Activated T-helper 1 cell treated with anti-CD3 and anti-CD28 coated beads, Interleukin-12 subunit alpha, Interleukin-12 subunit beta, Interleukin-2, Interleukin-4 antibody, amounts not matched to agents 30 ng/mL and 10 ng/mL and 1 ng/mL, durations not matched to agents 14 hours and 24 hours and 36 hours (primary cell): ENCODE measurements around the gene RASIP1. TPM values are rescaled to one million over a fixed set of nuclear protein-coding genes. Genes with fewer than 3 reads are reported as not detected.
"Not testable (repeated sequence)": the region's sequence is repeated elsewhere in the genome, so short reads cannot be mapped to it uniquely, and the experiment has no call there.

Experiments
- DNase-seq: peaks from one replicate; pipeline ENCODE4 v3.0.0; 2021; ENCODE audit warnings: low spot score
- H3K27ac Mint-ChIP-seq: one replicate; pipeline ENCODE4 v1.8.0; 2021; ENCODE audit warnings: mild to moderate bottlenecking, mixed read lengths
- H3K27me3 Mint-ChIP-seq: one replicate; pipeline ENCODE4 v1.8.0; 2022; ENCODE audit warnings: mild to moderate bottlenecking, moderate library complexity, mixed read lengths; ENCODE audit not compliant: insufficient read depth
- H3K36me3 Mint-ChIP-seq: one replicate; pipeline ENCODE4 v1.8.0; 2021; ENCODE audit warnings: low read depth, mixed read lengths
- H3K4me1 Mint-ChIP-seq: one replicate; pipeline ENCODE4 v1.8.0; 2021; ENCODE audit warnings: low read depth, mixed read lengths
- H3K4me3 Mint-ChIP-seq: one replicate; pipeline ENCODE4 v1.8.0; 2021; ENCODE audit warnings: mild to moderate bottlenecking, moderate library complexity, mixed read lengths
- H3K9me3 Mint-ChIP-seq: one replicate; pipeline ENCODE4 v1.8.0; 2021; ENCODE audit warnings: mixed read lengths
- intact Hi-C: fragments of 100-400 bp; cut with micrococcal nuclease; formaldehyde crosslinking; loops from one replicate; pipeline ENCODE4 v1.15.1; 2024
- total RNA-seq: library from RNA; stranded (reverse); gene quantifications from 2 replicates; pipeline ENCODE4 v1.2.3, GENCODE V29; 2022

The RASIP1 gene
- total RNA-seq, 1 donor from 2014 or later = 0.44 TPM

DNA sequence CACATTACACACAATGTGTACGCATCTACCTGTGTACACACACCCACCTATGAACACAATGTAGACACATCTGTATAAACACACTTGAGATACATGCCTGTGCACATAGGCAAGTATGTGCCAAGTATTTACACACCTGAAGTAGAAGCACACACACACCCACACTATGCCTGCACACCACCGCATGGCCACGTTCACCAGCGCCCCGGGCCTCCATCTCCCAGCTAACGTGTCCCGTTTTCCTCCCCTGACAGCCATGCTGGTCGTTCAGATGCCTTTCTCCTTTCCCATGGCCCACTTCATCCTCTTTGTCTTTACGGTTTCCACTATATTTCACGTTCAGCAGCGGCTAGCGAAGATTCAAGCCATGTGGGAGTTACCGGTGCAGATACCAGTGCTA lies 37.7 kb downstream of the RASIP1 start:
- DNase-seq = no peak
- Mint-ChIP-seq H3K27ac (no peak overlapping the region), H3K4me1 (no peaks in the 10 kb centered on the region), H3K36me3 (peaks cover 2% of the 10 kb centered on the region), H3K4me3 (no peak overlapping the region), H3K9me3 (no peaks in the 10 kb centered on the region), H3K27me3 (peaks cover 7% of the 10 kb centered on the region)
- intact Hi-C loops = no loop called here

DNA sequence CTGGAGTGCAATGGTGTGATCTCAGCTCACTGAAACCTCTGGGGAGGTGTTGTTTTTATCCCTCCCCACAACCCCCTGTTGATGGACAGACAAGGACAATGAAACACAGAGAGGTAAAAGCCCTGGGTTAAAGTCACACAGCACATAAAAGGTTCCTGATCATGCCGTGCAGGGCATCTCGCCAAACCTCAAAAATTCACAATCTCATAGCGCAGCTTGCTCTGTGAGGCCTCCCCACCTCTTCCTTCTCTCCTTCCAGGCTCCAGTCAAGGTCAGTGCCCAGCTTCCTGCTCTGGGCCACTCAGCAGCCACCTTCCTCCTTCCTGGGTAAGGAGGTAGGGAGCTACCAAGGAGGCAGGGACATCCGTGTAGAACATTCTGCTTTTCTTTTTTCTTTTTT lies 42.4 kb downstream of the RASIP1 start:
- intact Hi-C loops = no loop called here
- Mint-ChIP-seq H3K27ac (no peak overlapping the region), H3K4me3 (no peak overlapping the region), H3K4me1 (no peaks in the 10 kb centered on the region), H3K9me3 (no peaks in the 10 kb centered on the region), H3K27me3 (peaks cover 21% of the 10 kb centered on the region), H3K36me3 (no peaks in the 10 kb centered on the region)
- no peak for DNase-seq

DNA sequence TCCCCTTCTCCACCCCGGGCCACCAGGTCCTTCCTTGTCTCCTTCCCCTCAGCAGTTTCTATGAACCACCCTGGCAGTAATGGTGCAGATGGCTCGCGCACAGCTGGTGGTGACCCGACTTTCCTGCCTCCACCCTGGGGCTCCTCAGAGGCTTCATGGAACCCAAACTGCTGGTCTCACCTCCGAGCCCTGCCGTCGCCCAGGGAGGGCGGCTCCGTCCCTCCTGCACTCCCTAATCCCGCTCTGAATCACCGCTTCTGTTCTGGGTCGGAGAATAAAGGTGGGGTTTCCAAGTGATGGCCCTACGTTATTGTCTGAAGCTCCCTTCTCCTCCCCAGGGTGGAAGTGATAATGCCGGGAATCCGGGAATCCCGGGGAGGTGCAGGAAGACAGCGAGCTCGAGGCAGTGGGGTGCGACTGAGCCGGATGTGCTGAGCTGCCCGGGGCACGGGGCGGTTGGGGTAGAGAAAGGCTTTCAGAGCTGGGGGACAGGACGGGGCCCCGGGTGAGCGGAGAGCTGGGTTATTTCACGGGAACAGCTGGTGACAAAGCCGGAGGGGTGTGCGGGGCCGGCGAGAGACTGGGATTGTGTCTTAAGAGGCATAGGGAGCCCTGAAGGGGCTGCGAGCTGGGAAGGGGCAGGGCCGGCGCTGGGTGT lies 43.9 kb downstream of the RASIP1 start:
- intact Hi-C loops = no loop called here
- Mint-ChIP-seq H3K27me3 (peaks cover 21% of the 10 kb centered on the region), H3K4me3 (no peak overlapping the region), H3K4me1 (no peaks in the 10 kb centered on the region), H3K9me3 (no peaks in the 10 kb centered on the region), H3K36me3 (no peaks in the 10 kb centered on the region), H3K27ac (no peak overlapping the region)
- DNase-seq = no peak

DNA sequence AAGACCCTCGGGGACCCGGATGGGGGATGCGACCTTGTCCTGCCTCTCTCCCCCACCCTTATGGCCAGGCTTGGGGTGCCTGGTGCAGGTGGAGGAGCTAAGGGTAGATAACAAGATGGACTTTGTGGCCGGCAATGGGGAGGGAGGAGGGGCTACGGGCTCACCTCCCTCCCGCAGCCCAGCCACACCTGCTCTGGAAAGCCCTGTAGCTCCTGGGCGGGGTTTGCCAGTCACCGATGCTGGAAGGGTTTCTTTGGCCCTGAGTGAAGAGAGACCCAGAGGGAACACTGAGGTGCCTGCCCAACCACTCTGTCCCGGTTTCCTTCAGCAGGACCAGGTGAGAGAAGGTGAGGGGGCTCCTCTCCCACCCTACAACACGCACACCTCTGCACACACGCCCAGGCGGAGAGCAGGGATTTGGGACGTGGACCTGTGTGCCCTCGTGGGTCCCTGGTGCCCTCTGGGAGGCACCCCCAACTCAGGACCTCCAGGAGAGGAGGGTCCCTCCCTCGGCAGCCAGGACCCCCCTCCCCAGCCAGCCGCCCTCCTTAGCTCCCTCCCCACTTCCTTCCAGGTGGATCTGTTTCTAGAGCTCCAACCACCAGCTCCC lies 44.6 kb downstream of the RASIP1 start, which contains the start of gene FUT2:
Gene FUT2 (plus strand): TSS at position 229 of the 610 bp plus-strand sequence. CDS start 6,986 bp downstream, outside the sequence.
- no peaks in the 10 kb centered on the region for H3K36me3 Mint-ChIP-seq
- no peak within 1 kb of the TSS for H3K27ac Mint-ChIP-seq
- DNase-seq = no peak
- no peaks in the 10 kb centered on the region for H3K9me3 Mint-ChIP-seq
- H3K4me3 Mint-ChIP-seq = no peak within 1 kb of the TSS
- peaks cover 21% of the 10 kb centered on the region for H3K27me3 Mint-ChIP-seq
- intact Hi-C loops = no loop called here
- no peaks in the 10 kb centered on the region for H3K4me1 Mint-ChIP-seq

DNA sequence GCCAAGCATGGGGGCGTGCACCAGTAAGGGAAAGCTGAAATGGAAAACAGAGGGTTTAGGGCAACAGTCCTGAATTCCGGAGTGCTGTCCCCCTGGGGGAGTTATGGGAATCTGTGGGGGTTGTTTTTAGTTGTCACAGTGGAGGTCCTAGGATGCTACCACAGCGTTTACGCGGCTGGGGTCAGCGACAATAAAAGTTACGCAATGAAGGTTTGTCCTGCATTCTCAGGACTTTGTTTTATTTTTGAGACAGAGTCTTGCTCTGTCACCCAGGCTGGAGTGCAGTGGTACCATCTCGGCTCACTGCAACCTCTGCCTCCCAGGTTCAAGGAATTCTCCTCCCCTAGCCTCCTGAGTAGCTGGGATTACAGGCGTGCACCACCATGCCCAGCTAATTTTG lies 46.8 kb downstream of the RASIP1 start:
- H3K27ac Mint-ChIP-seq, H3K4me3 Mint-ChIP-seq, DNase-seq, intact Hi-C loops, H3K4me1 Mint-ChIP-seq, H3K36me3 Mint-ChIP-seq, H3K9me3 Mint-ChIP-seq: not testable (repeated sequence)
- H3K27me3 Mint-ChIP-seq = peaks cover 21% of the 10 kb centered on the region

DNA sequence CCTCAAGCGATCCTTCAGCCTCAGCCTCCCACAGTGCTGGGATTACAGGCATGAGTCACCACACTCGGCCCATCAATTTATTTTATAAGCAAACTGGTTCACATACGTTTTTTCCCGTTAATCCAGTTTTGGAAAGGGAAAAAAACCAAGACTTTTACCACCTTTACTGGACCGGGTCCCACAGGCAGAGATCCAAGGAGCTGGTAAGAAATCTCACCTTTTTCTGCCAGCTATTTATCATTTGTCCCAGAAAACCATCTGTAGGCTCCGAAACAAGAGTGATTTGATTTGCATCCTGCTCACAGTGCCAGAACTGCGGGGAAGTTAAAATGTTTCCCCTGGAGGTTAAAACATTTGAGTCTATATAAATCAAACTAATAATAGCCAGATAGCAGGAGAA lies 51.0 kb downstream of the RASIP1 start:
- no peak overlapping the region for H3K4me3 Mint-ChIP-seq
- H3K9me3 Mint-ChIP-seq = no peaks in the 10 kb centered on the region
- H3K27me3 Mint-ChIP-seq = no peaks in the 10 kb centered on the region
- no peaks in the 10 kb centered on the region for H3K36me3 Mint-ChIP-seq
- H3K27ac Mint-ChIP-seq = no peak overlapping the region
- intact Hi-C loops = no loop called here
- H3K4me1 Mint-ChIP-seq = no peaks in the 10 kb centered on the region
- DNase-seq = no peak

DNA sequence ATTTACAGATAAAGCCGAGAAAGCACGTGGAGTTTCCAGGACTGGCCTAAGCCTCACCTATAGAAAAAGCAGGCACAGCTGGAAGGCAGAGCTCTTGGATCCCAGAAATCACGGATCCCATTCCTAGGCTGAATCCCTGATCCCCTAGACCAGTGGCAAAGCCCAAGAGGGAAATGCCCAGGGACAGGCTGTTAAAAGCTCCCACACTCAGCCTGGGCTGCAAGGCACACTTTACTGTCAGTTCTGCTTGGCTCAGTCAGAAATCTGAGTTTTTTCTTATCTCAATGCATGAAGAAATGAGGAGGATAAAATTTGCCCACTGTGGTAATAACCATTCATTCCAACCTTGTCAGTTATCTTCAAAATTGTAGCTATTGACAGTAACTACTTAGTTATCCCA lies 52.6 kb downstream of the RASIP1 start:
- DNase-seq = no peak
- Mint-ChIP-seq H3K4me3 (no peak overlapping the region), H3K36me3 (no peaks in the 10 kb centered on the region), H3K4me1 (no peaks in the 10 kb centered on the region), H3K9me3 (no peaks in the 10 kb centered on the region), H3K27ac (no peak overlapping the region), H3K27me3 (no peaks in the 10 kb centered on the region)
- intact Hi-C loops = no loop called here

DNA sequence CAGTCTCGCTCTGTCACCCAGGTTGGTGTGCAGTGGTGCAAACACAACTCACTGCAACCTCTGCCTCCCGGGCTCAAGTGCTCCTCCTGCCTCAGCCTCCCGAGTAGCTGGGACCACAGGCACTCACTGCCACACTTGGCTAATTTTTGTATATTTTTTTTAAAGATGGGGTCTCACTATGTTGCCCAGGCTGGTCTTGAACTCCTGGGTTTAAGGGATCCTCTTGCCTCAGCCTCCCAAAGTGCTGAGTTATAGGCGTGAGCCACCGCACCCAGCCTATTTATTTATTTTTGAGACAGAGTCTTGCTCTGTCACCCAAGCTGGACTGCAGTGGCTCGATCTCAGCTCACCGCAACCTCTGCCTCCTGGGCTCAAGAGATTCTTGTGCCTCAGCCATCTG lies 53.8 kb downstream of the RASIP1 start:
- H3K9me3 Mint-ChIP-seq, H3K27ac Mint-ChIP-seq, H3K27me3 Mint-ChIP-seq, intact Hi-C loops, H3K4me3 Mint-ChIP-seq, H3K36me3 Mint-ChIP-seq, DNase-seq, H3K4me1 Mint-ChIP-seq: not testable (repeated sequence)

DNA sequence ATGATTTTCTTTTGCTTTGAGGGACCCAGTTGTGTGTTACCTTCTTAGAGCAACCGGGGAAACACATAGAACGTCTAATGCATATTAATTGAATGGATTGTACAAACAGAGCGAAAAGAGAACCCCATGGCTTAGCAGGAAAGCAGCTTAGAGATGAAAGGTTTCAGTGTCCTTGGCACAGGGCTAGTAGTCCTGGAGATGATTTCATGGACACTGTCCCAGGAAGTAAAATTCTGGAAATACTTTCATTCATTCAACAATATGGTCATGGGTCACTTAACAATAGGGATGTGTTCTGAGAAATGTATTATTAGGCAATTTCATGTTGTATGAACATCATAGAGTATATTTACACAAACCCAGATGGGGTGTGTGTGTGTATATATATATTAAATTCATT lies 54.3 kb downstream of the RASIP1 start:
- intact Hi-C loops = no loop called here
- no peak overlapping the region for H3K27ac Mint-ChIP-seq
- no peaks in the 10 kb centered on the region for H3K27me3 Mint-ChIP-seq
- H3K36me3 Mint-ChIP-seq = no peaks in the 10 kb centered on the region
- DNase-seq = no peak
- H3K4me1 Mint-ChIP-seq = no peaks in the 10 kb centered on the region
- no peak overlapping the region for H3K4me3 Mint-ChIP-seq
- no peaks in the 10 kb centered on the region for H3K9me3 Mint-ChIP-seq

DNA sequence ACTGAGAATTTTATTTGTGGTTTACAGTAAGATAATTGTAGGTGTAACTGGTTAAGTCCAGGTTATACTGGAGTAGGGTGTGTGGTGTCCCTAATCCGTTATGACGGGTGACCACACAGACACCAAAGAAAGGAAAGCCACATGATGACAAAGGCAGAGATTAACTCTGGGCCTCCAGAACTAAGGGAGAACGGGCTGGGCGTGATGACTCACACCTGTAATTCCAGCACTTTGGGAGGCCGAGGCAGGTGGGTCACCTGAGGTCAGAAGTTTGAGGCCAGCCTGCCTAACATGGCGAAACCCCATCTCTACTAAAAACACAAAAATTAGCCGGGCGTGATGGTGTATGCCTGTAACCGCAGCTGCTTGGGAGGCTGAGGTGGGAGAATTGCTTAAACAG lies 54.8 kb downstream of the RASIP1 start:
- H3K4me3 Mint-ChIP-seq = no peak overlapping the region
- H3K36me3 Mint-ChIP-seq = no peaks in the 10 kb centered on the region
- DNase-seq = no peak
- H3K4me1 Mint-ChIP-seq = no peaks in the 10 kb centered on the region
- no peaks in the 10 kb centered on the region for H3K27me3 Mint-ChIP-seq
- H3K9me3 Mint-ChIP-seq = no peaks in the 10 kb centered on the region
- no peak overlapping the region for H3K27ac Mint-ChIP-seq
- intact Hi-C loops = no loop called here

DNA sequence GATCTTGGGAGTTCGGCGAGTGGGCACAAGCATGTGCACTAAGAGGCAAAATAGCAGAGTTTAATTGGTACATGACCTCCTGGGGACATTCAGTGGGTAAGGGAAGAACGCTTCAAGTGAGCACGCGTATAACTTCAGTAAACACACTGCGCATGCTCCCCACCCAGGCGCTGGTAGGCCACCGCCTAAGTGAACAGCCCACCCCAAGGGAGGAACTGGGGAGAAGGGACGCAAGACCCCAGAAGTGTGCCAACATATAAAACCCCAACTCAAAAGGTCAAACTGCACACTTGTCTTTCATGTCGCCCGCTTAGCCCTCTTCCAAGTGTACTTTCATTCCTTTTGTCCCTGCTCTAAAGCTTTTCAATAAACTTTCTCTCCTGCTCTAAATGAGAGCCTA lies 57.1 kb downstream of the RASIP1 start:
- Mint-ChIP-seq H3K27me3 (no peaks in the 10 kb centered on the region), H3K4me1 (no peaks in the 10 kb centered on the region), H3K9me3 (no peaks in the 10 kb centered on the region), H3K36me3 (no peaks in the 10 kb centered on the region), H3K4me3 (no peak overlapping the region), H3K27ac (no peak overlapping the region)
- intact Hi-C loops = no loop called here
- DNase-seq = no peak

DNA sequence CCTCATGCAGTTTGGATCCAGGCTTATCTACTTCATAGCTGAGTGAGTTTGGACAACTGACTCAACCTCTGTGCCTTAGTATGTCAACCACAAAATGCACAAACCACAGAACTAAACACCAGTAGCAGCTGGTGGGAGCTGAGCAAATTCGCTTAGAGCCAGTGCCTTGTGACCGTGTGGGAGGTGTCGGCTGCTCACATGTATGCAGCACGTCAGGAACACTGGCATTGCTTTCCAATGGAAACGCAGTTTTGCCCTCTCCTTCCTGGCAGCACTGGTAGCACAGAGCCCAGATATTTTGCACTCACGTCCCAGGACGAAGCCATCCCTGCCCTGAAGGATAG lies 59.3 kb downstream of the RASIP1 start:
- Mint-ChIP-seq H3K27me3 (peaks cover 2% of the 10 kb centered on the region), H3K4me3 (no peak overlapping the region), H3K27ac (no peak overlapping the region), H3K9me3 (no peaks in the 10 kb centered on the region), H3K4me1 (no peaks in the 10 kb centered on the region), H3K36me3 (no peaks in the 10 kb centered on the region)
- DNase-seq = no peak
- intact Hi-C loops = no loop called here

DNA sequence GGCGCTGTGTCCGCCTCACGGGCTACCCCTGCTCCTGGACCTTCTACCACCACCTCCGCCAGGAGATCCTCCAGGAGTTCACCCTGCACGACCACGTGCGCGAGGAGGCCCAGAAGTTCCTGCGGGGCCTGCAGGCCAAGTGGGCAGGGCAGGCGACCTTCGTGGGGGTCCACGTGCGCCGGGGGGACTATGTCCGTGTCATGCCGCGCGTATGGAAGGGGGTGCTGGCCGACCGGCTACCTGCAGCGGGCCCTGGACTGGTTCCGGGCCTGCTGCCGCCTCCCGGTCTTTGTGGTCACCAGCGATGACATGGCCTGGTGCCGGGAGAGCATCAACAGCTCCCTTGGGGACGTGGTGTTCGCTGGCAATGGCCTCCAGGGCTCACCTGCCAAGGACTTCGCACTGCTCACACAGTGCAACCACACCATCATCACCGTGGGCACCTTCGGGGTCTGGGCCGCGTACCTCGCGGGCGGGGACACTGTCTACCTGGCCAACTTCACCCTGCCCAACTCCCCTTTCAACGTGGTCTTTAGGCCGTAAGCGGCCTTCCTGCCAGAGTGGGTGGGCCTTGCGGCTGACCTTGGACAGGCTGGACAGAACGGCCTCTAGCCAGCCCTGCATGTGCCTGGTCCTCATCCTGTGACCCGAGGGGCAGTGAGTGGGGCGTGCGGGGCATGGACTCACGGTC lies 59.8 kb downstream of the RASIP1 start:
- Mint-ChIP-seq H3K9me3 (no peaks in the 10 kb centered on the region), H3K4me3 (no peak overlapping the region), H3K4me1 (peaks cover 1% of the 10 kb centered on the region), H3K27ac (no peak overlapping the region), H3K27me3 (peaks cover 2% of the 10 kb centered on the region), H3K36me3 (no peaks in the 10 kb centered on the region)
- intact Hi-C loops = no loop called here
- DNase-seq = no peak
